ENCODE results near the gene VCL. TPM values are rescaled to one million over a fixed set of nuclear protein-coding genes. Genes with fewer than 3 reads are reported as not detected.
"Not testable (repeated sequence)": the region's sequence is repeated elsewhere in the genome, so short reads cannot be mapped to it uniquely, and the experiment has no call there.

VCL gene
- total RNA-seq, 1 experiment from 2014 or later: 291 TPM

- no peaks in the 10 kb centered on the region; the same call in 1 of the 2 replicates for H3K27me3 Mint-ChIP-seq (ENCODE audit: low read depth)
- no peak overlapping the region for H3K27ac ChIP-seq (ENCODE audit: insufficient read length, low read depth, low read length)
- peak overlapping the region; percentile 89 for H3K9ac ChIP-seq (ENCODE audit: extremely low read depth, insufficient read length, low read length)
- no peak overlapping the region for H4K91ac ChIP-seq (ENCODE audit: insufficient read length, low read depth, low read length)
- no peak overlapping the region for H2BK12ac ChIP-seq (ENCODE audit: insufficient read length, low read depth, low read length)
- H3K23ac ChIP-seq (ENCODE audit: insufficient read length, low read depth, low read length): no peak overlapping the region
- H2AFZ ChIP-seq (ENCODE audit: low read length): no peak overlapping the region
- peaks cover 50% of the 10 kb centered on the region for H3K79me2 ChIP-seq (ENCODE audit: insufficient read depth, low read length)
- H3K27me3 ChIP-seq (ENCODE audit: insufficient read depth, low read length): no peaks in the 10 kb centered on the region
- H3K9me3 ChIP-seq (ENCODE audit: control insufficient read depth, low read depth, low read length): no peaks in the 10 kb centered on the region
- peak overlapping the region; percentile 91 to 98 (median 97); a peak in 6 of 7 replicates for H3K27ac Mint-ChIP-seq
- H3K4me1 ChIP-seq (ENCODE audit: insufficient read depth, low read length): peaks cover 4% of the 10 kb centered on the region; the same call in 1 of the 2 replicates
- H2AK5ac ChIP-seq (ENCODE audit: insufficient read length, low read length): no peak overlapping the region
- H3K9me3 Mint-ChIP-seq: peaks cover 0 to 3% of the 10 kb centered on the region in 2 experiments; a peak in 1 of 5 replicates
- H3K4me3 Mint-ChIP-seq: peak overlapping the region; percentile 95 to 96
- peaks cover 34 to 48% (median 46%) of the 10 kb centered on the region in 3 experiments for H3K36me3 Mint-ChIP-seq (ENCODE audit: insufficient read depth in 1 of 3, low read depth in 3 of 3)
- DNase-seq: no peak
- H3K23me2 ChIP-seq (ENCODE audit: insufficient read length, low read depth, low read length, poor library complexity, severe bottlenecking): peaks cover 11% of the 10 kb centered on the region
- H3K14ac ChIP-seq (ENCODE audit: insufficient read depth, low read length): no peak overlapping the region
- H2BK20ac ChIP-seq (ENCODE audit: low read depth, low read length, poor library complexity, severe bottlenecking): no peak overlapping the region
- no peak overlapping the region for H2BK5ac ChIP-seq (ENCODE audit: insufficient read length, low read length)
- H2BK15ac ChIP-seq (ENCODE audit: low read depth, low read length): no peak overlapping the region
- WGBS (ENCODE audit: extremely low coverage, insufficient read length, low lambda C conversion rate): no CpG with 5 or more reads among the region's 1 CpG
- TF ChIP-seq CTCF (conservative IDR thresholded peaks at IDR 0.05): no peak
- H3K4me2 ChIP-seq (ENCODE audit: insufficient read depth, insufficient read length, low read length): peak overlapping the region; percentile 85
- peaks cover 2% of the 10 kb centered on the region for H4K20me1 ChIP-seq (ENCODE audit: control insufficient read depth, insufficient read depth, insufficient read length)
- H3K18ac ChIP-seq (ENCODE audit: insufficient read length, low read depth, low read length): no peak overlapping the region
- H3T11ph ChIP-seq (ENCODE audit: low read length): no peak overlapping the region
- no peak overlapping the region for H2BK120ac ChIP-seq (ENCODE audit: low read depth, low read length, poor library complexity, severe bottlenecking)
- H3K4ac ChIP-seq (ENCODE audit: low read depth, low read length): no peak overlapping the region
- H3K4me1 Mint-ChIP-seq: peaks cover 35 to 41% of the 10 kb centered on the region in 2 experiments
- H4K5ac ChIP-seq (ENCODE audit: insufficient read length, low read depth, low read length): no peak overlapping the region
- H3K79me1 ChIP-seq (ENCODE audit: insufficient read depth, low read depth, low read length, poor library complexity, severe bottlenecking): no peaks in the 10 kb centered on the region
- no peak overlapping the region for H3K56ac ChIP-seq (ENCODE audit: insufficient read length, low read depth, low read length)
- H4K8ac ChIP-seq (replicated peaks; ENCODE audit: insufficient read length, low read depth, low read length): no peak overlapping the region
Measured at GRCh38 chr10:73999703-74000102, 1.8 kb downstream of the VCL start.

GRCh38 chr10:74000244-74000643, 2.3 kb downstream of the VCL start:
- not testable (repeated sequence) for H2BK12ac ChIP-seq (ENCODE audit: insufficient read length, low read depth, low read length); H3K4ac ChIP-seq (ENCODE audit: low read depth, low read length); H3K27ac Mint-ChIP-seq; H3K56ac ChIP-seq (ENCODE audit: insufficient read length, low read depth, low read length); H3K14ac ChIP-seq (ENCODE audit: insufficient read depth, low read length); H4K5ac ChIP-seq (ENCODE audit: insufficient read length, low read depth, low read length); H3K4me1 ChIP-seq (ENCODE audit: insufficient read depth, low read length); H3K9me3 ChIP-seq (ENCODE audit: control insufficient read depth, low read depth, low read length); H2BK5ac ChIP-seq (ENCODE audit: insufficient read length, low read length); H3K18ac ChIP-seq (ENCODE audit: insufficient read length, low read depth, low read length); H2AFZ ChIP-seq (ENCODE audit: low read length); H2AK5ac ChIP-seq (ENCODE audit: insufficient read length, low read length); H4K8ac ChIP-seq (replicated peaks; ENCODE audit: insufficient read length, low read depth, low read length); H3K27me3 Mint-ChIP-seq (ENCODE audit: low read depth); DNase-seq; H3K9me3 Mint-ChIP-seq; H4K91ac ChIP-seq (ENCODE audit: insufficient read length, low read depth, low read length); H3K23ac ChIP-seq (ENCODE audit: insufficient read length, low read depth, low read length); H3K27me3 ChIP-seq (ENCODE audit: insufficient read depth, low read length); H2BK15ac ChIP-seq (ENCODE audit: low read depth, low read length); H4K20me1 ChIP-seq (ENCODE audit: control insufficient read depth, insufficient read depth, insufficient read length); H2BK120ac ChIP-seq (ENCODE audit: low read depth, low read length, poor library complexity, severe bottlenecking); H2BK20ac ChIP-seq (ENCODE audit: low read depth, low read length, poor library complexity, severe bottlenecking); H3T11ph ChIP-seq (ENCODE audit: low read length); H3K27ac ChIP-seq (ENCODE audit: insufficient read length, low read depth, low read length); H3K79me1 ChIP-seq (ENCODE audit: insufficient read depth, low read depth, low read length, poor library complexity, severe bottlenecking)
- peak overlapping the region; percentile 85 for H3K4me2 ChIP-seq (ENCODE audit: insufficient read depth, insufficient read length, low read length)
- Mint-ChIP-seq H3K36me3 (ENCODE audit: insufficient read depth in 1 of 3, low read depth in 3 of 3) (peaks cover 34 to 51% (median 49%) of the 10 kb centered on the region in 3 experiments), H3K4me1 (peaks cover 34 to 40% of the 10 kb centered on the region in 2 experiments), H3K4me3 (peak overlapping the region; percentile 95 to 96)
- peaks cover 11% of the 10 kb centered on the region for H3K23me2 ChIP-seq (ENCODE audit: insufficient read length, low read depth, low read length, poor library complexity, severe bottlenecking)
- peak overlapping the region; percentile 53 for H3K9ac ChIP-seq (ENCODE audit: extremely low read depth, insufficient read length, low read length)
- WGBS (ENCODE audit: extremely low coverage, insufficient read length, low lambda C conversion rate): no CpG with 5 or more reads among the region's 11 CpGs
- peaks cover 54% of the 10 kb centered on the region for H3K79me2 ChIP-seq (ENCODE audit: insufficient read depth, low read length)

All from H9 (cell line).